ENCODE results near the gene TCF3. TPM values are rescaled to one million over a fixed set of nuclear protein-coding genes. Genes with fewer than 3 reads are reported as not detected.

The TCF3 gene
- total and polyA plus RNA-seq, 2 of the 8 experiments (the other 6 are each of a cell fraction or from before 2014, with no cell fraction given) = 241 to 348 TPM

DNA sequence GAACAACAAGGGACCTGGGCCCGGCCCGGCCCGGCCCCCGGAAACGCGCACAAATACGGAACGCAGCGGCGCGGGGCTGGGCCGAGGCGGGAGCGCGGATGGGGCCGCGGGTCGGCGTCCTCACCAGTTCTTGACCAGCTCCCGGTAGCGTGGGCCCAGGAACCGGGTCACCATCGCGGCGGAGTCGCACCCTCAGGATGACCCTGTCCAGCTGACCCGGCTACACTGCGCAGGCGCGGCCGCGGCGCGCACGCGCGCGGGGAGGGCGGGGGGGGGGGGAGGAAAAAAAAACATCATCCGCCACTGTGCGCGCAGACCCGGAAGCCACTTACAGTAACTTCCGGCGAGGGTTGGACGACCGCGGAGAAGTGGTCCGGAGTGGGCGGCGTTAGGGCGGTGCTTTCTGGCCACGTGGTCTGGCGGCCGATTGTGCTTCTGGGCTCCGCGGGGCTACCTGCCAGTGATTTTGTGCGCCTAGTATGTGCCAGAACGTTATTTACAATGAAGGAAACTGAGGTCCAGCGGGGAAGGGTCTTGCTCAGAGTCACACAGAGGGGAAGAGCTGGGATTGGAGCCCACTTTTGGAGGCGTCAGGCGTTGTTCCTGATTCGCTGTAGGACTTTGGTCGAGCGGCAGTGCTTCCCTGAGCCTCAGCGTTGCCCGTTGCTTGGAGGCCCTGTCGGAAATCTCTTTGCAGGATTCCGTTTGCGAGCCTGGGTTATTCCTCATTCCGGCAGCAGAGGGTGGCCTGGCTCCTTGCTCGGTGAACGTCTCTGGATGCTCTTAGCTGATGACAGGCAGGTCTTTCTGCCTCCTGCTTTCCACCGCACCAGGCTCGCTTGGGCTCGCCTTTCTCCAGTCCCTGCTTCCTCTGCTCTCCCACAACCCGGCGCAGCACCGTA, 46.9 kb downstream of the TCF3 start, which contains the start of gene UQCR11 (continued):
- TF ChIP-seq CHD1 (IDR thresholded peaks at IDR 0.05; ENCODE audit: low read depth, low read length) (no peak), EP300 (IDR thresholded peaks at IDR 0.05; ENCODE audit: borderline replicate concordance in 1 of 2, low read depth in 2 of 2, low read length in 2 of 2) (no peak), PHF8 (conservative IDR thresholded peaks at IDR 0.05; ENCODE audit: low read depth, low read length) (peak; percentile 76), CEBPB (IDR thresholded peaks at IDR 0.05; ENCODE audit: low read depth, low read length) (no peak), RNF2 (IDR thresholded peaks at IDR 0.05; ENCODE audit: borderline replicate concordance, low read depth, low read length, missing control alignments, poor library complexity, severe bottlenecking) (no peak), BCL11A (IDR thresholded peaks at IDR 0.05; ENCODE audit: low read depth in 2 of 2, low read length in 2 of 2) (no peak), HDAC6 (IDR thresholded peaks at IDR 0.05; ENCODE audit: low read depth, low read length) (no peak), KDM4A (IDR thresholded peaks at IDR 0.05; ENCODE audit: low read depth, low read length, severe bottlenecking) (no peak), CBX5 (IDR thresholded peaks at IDR 0.05; ENCODE audit: low read depth, low read length) (no peak), RAD21 (IDR thresholded peaks at IDR 0.05 in 1 of 2, conservative IDR thresholded peaks at IDR 0.05 in 1 of 2; ENCODE audit: low read depth in 2 of 2, low read length in 2 of 2) (peak; percentile 66 to 73), BACH1 (IDR thresholded peaks at IDR 0.05; ENCODE audit: low read length) (peak; percentile 79), EZH2 (IDR thresholded peaks at IDR 0.05; ENCODE audit: low read depth, low read length, severe bottlenecking) (no peak), POU5F1 (IDR thresholded peaks at IDR 0.05; ENCODE audit: low read depth, low read length) (no peak), CBX8 (IDR thresholded peaks at IDR 0.05; ENCODE audit: borderline replicate concordance, low read depth, low read length) (no peak), GABPA (IDR thresholded peaks at IDR 0.05; ENCODE audit: borderline replicate concordance, insufficient read depth, low read length) (peak; percentile 71), SP4 (IDR thresholded peaks at IDR 0.05; ENCODE audit: low read length) (peak; percentile 88), SIRT6 (IDR thresholded peaks at IDR 0.05; ENCODE audit: low read length) (no peak), KDM5A (IDR thresholded peaks at IDR 0.05; ENCODE audit: low read length) (no peak), NANOG (IDR thresholded peaks at IDR 0.05; ENCODE audit: insufficient read depth, low read depth, low read length, poor library complexity, severe bottlenecking) (no peak), SUZ12 (IDR thresholded peaks at IDR 0.05; ENCODE audit: low read length) (no peak)
- TF ChIP-seq, protein P1, sequence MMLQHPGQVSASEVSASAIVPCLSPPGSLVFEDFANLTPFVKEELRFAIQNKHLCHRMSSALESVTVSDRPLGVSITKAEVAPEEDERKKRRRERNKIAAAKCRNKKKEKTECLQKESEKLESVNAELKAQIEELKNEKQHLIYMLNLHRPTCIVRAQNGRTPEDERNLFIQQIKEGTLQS (IDR thresholded peaks at IDR 0.05; ENCODE audit: insufficient read depth, low read depth, low read length) = 0 out of 2 replicates have a peak, but pooled peaks have one; percentile 6

Data from H1 (cell line).